ENCODE data around the gene MLEC.

Gene MLEC

GRCh38 chr12:120741476-120742421 lies 54.8 kb downstream of the MLEC start:
- DNase-seq (ENCODE audit: low read depth in 3 of 3), result no peak

- no peak for DNase-seq (ENCODE audit: low read depth in 3 of 3)
Observed at GRCh38 chr12:120744922-120745493, 58.1 kb downstream of the MLEC start.

GRCh38 chr12:120748242-120748641 lies 61.3 kb downstream of the MLEC start:
- DNase-seq (ENCODE audit: low read depth in 3 of 3), result no peak

- DNase-seq (ENCODE audit: low read depth in 3 of 3), result no peak
Observed at GRCh38 chr12:120749256-120749655, 62.3 kb downstream of the MLEC start.

GRCh38 chr12:120750806-120751205 lies 63.9 kb downstream of the MLEC start:
- no peak for DNase-seq (ENCODE audit: low read depth in 3 of 3)

GRCh38 chr12:120751389-120751788 lies 64.4 kb downstream of the MLEC start:
- DNase-seq (ENCODE audit: low read depth in 3 of 3), result no peak

Data from stimulated activated CD4-positive, alpha-beta T cell treated with anti-CD3 and anti-CD28 coated beads, TNF-alpha, amount 100 ng/mL, for 48 hours (primary cell).